GM23338 (cell line): Measurements from ENCODE around the gene HTN1. TPM values are rescaled to one million over a fixed set of nuclear protein-coding genes. Genes with fewer than 3 reads are reported as not detected.

Experiments
- ATAC-seq: fragments of 200-7000 bp; cut with Tn5 transposase; 3 replicates; pipeline ENCODE4 v1.9.1; 2020
- DNase-seq: peaks from one replicate; pipeline ENCODE4 v3.0.0-alpha.2; 2015; ENCODE audit warnings: low spot score
- H2AFZ ChIP-seq: fragments of 200-600 bp; sonication (generic); 2 replicates; pipeline ENCODE4 v1.8.0; 2016; ENCODE audit warnings: antibody characterized with exemption, mild to moderate bottlenecking, moderate library complexity
- H3F3A ChIP-seq: fragments of 200-600 bp; sonication (generic); replicated peaks from 2 replicates; pipeline ENCODE4 v1.8.0; 2017; ENCODE audit warnings: antibody characterized with exemption, mixed run types, low read depth
- H3K27ac ChIP-seq: fragments of 200-600 bp; sonication (generic); 2 replicates; pipeline ENCODE4 v1.6.1; 2016; ENCODE audit warnings: low read depth
- H3K27me3 ChIP-seq: fragments of 200-600 bp; sonication (generic); 2 replicates; pipeline ENCODE4 v1.8.0; 2016; ENCODE audit warnings: mild to moderate bottlenecking, mixed run types, moderate library complexity; ENCODE audit not compliant: insufficient read depth
- H3K36me3 ChIP-seq: fragments of 200-600 bp; sonication (generic); 2 replicates; pipeline ENCODE4 v1.8.0; 2016; ENCODE audit warnings: mild to moderate bottlenecking; ENCODE audit not compliant: insufficient read depth
- H3K4me1 ChIP-seq: fragments of 200-600 bp; sonication (generic); 2 replicates; pipeline ENCODE4 v1.8.0; 2016; ENCODE audit warnings: mild to moderate bottlenecking, moderate library complexity; ENCODE audit not compliant: insufficient read depth
- H3K4me2 ChIP-seq: fragments of 200-600 bp; sonication (generic); 2 replicates; pipeline ENCODE4 v1.7.1; 2017; ENCODE audit warnings: mixed run types
- H3K4me3 ChIP-seq: fragments of 200-600 bp; sonication (generic); 2 replicates; pipeline ENCODE4 v1.6.1; 2016; ENCODE audit warnings: mixed run types
- H3K79me2 ChIP-seq: fragments of 200-600 bp; sonication (generic); replicated peaks from 2 replicates; pipeline ENCODE4 v1.8.0; 2017; ENCODE audit warnings: mild to moderate bottlenecking; ENCODE audit not compliant: insufficient read depth
- H3K9me2 ChIP-seq: fragments of 200-600 bp; sonication (generic); 2 replicates; pipeline ENCODE4 v1.8.0; 2017; ENCODE audit not compliant: insufficient read depth
- H4K20me1 ChIP-seq: fragments of 200-600 bp; sonication (generic); replicated peaks from 2 replicates; pipeline ENCODE4 v1.8.0; 2017; ENCODE audit warnings: mild to moderate bottlenecking; ENCODE audit not compliant: insufficient read depth
- H3K27ac Mint-ChIP-seq: 2 replicates; pipeline ENCODE4 v1.8.0; 2020; ENCODE audit warnings: inconsistent platforms, mild to moderate bottlenecking, moderate library complexity, mixed read lengths
- H3K27me3 Mint-ChIP-seq: 3 replicates; pipeline ENCODE4 v1.8.0; 2022; ENCODE audit warnings: low read depth, mild to moderate bottlenecking, moderate library complexity, mixed read lengths, inconsistent platforms; ENCODE audit not compliant: insufficient read depth, poor library complexity
- H3K36me3 Mint-ChIP-seq: 3 replicates; pipeline ENCODE4 v1.8.0; 2021; ENCODE audit warnings: low read depth, mild to moderate bottlenecking, inconsistent platforms, moderate library complexity, mixed read lengths
- H3K4me1 Mint-ChIP-seq: 3 replicates; pipeline ENCODE4 v1.8.0; 2020; ENCODE audit warnings: mild to moderate bottlenecking, inconsistent platforms, mixed read lengths
- H3K4me3 Mint-ChIP-seq: 3 replicates; pipeline ENCODE4 v1.8.0; 2021; ENCODE audit warnings: moderate library complexity, mild to moderate bottlenecking, inconsistent platforms, mixed read lengths
- H3K9me3 Mint-ChIP-seq: 3 replicates; pipeline ENCODE4 v1.8.0; 2020; ENCODE audit warnings: moderate library complexity, mild to moderate bottlenecking, inconsistent platforms, mixed read lengths
- CTCF ChIP-seq, 2 experiments: fragments of 200-600 bp in 1 of 2; sonication (generic) in 1 of 2; conservative IDR thresholded peaks; 2 replicates each; pipeline versions ENCODE4 v1.5.1 to v1.6.1; 2016 to 2017; ENCODE audit warnings: antibody characterized with exemption in 2 of 2, low read depth in 2 of 2, mild to moderate bottlenecking in 2 of 2, moderate library complexity in 1 of 2
- EZH2phosphoT487 ChIP-seq: fragments of 200-600 bp; sonication (generic); IDR thresholded peaks from one replicate; pipeline ENCODE4 v1.8.1; 2018; ENCODE audit warnings: antibody characterized with exemption; ENCODE audit not compliant: unreplicated experiment
- NANOG ChIP-seq: IDR thresholded peaks from 2 replicates; pipeline ENCODE4 v1.6.1; 2016; ENCODE audit warnings: antibody characterized with exemption, borderline replicate concordance
- ZNF114 ChIP-seq: fragments of 250-450 bp; sonication (Bioruptor Pico); IDR thresholded peaks from 2 replicates; pipeline ENCODE4 v1.5.0; 2020; ENCODE audit warnings: mild to moderate bottlenecking, moderate library complexity
- ZNF462 ChIP-seq: fragments of 250-450 bp; sonication (Bioruptor Pico); IDR thresholded peaks from 2 replicates; pipeline ENCODE4 v1.5.0; 2020; ENCODE audit warnings: mild to moderate bottlenecking, moderate library complexity
- polyA plus RNA-seq: library from polyadenylated mRNA; unstranded; fragments of >200 nt; fragmentation: Nextera tagmentation; extraction: Ambion mirVana; gene quantifications from 2 replicates; pipeline ENCODE4 v1.2.1, GENCODE V29; 2016
- total RNA-seq: library from RNA; depleted of rRNA; stranded (reverse); fragments of >200 nt; shearing (Covaris generic); gene quantifications from 2 replicates; pipeline ENCODE4 v1.2.3, GENCODE V29; 2014

The HTN1 gene
- total and polyA plus RNA-seq, 2 experiments from 2014 or later: not detected

DNA sequence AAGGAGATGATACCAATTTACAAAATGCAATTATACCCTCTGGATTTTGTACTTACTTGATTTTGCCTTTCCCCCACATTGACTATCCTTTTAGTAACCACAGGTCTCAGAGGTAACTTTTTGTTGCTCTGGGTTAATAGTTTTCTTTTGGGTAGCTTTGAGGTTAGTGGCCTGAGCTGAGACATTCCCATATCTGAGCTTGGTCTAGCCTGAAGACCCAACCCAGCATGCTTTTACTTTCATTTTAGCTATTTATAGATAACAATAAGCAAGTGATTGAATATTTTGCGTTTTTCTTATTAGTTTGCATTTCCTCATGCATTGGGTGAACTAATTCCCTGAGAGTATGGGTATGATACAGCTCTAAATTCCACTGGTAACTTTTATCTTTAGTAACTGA is 11.8 kb downstream of the HTN1 start (continued):
- TF ChIP-seq ZNF462 (CRISPR knock-in tag) (no peak), NANOG (no peak), EZH2phosphoT487 (no peak), ZNF114 (CRISPR knock-in tag) (no peak)

DNA sequence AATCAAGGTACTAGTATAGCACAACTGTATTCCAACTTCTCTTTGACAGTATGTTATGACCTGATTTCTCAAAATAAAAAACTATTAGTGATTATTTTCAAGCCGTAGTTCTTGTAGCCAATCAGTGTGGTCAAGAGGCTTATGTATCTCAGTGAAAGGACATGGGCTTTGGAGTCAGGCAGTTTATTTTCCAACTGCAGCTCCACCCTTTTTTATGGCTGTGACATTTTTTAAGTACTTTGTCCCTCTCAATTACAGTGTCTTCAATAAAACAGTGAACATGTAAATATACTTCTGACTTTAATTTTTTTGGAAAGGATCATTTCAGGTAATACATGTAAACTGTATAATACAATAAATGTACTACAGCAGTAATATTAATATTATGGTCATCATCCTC is 30.0 kb downstream of the HTN1 start:
- no peak overlapping the region for H3K27ac Mint-ChIP-seq
- Histone ChIP-seq H3K79me2 (no peaks in the 10 kb centered on the region), H3K27ac (no peak overlapping the region), H3K27me3 (no peaks in the 10 kb centered on the region), H3F3A (no peaks in the 10 kb centered on the region), H3K4me3 (no peak overlapping the region), H3K4me2 (no peak overlapping the region), H3K9me2 (no peaks in the 10 kb centered on the region), H3K36me3 (peaks cover 6% of the 10 kb centered on the region; the same call in 1 of the 2 replicates), H2AFZ (no peak overlapping the region), H3K4me1 (no peaks in the 10 kb centered on the region), H4K20me1 (0 out of 2 replicates have a peak, but pooled peaks cover 2% of the 10 kb centered on the region)
- no peak for ATAC-seq
- TF ChIP-seq ZNF462 (CRISPR knock-in tag) (no peak), CTCF (conservative IDR thresholded peaks at IDR 0.05; ENCODE audit: low read depth in 2 of 2) (no peak)
- H3K4me3 Mint-ChIP-seq: no peak overlapping the region
- H3K27me3 Mint-ChIP-seq: no peaks in the 10 kb centered on the region
- peaks cover 10% of the 10 kb centered on the region; the same call in 2 of the 3 replicates for H3K36me3 Mint-ChIP-seq
- H3K4me1 Mint-ChIP-seq: no peaks in the 10 kb centered on the region
- no peak for DNase-seq
- peaks cover 14% of the 10 kb centered on the region for H3K9me3 Mint-ChIP-seq
